ENCODE results near the gene GPR87.

DNA sequence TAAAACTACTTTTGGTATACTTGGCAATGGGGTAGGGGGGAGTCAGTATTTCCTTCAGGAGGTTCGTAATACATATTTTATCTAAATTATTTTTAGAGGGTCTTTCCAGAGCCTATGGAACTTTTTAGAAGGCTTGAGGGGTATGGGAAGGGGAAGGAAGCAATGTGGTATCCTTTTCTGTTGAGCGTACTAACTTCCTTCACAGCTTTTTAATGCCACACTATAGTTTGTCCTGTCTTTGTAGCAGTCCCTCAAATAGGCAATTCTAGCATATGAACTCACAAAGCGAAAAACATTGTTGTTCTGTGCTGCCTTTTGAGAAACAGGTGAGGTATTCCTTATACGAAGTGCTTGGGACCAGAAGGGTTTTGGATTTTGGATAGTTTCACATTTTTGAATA lies 35.0 kb upstream of the GPR87 start:
- TF ChIP-seq ZFP30 (CRISPR knock-in tag; IDR thresholded peaks at IDR 0.05): no peak
- TF ChIP-seq ZNF8 (CRISPR knock-in tag; IDR thresholded peaks at IDR 0.05): no peak
- TF ChIP-seq ARNTL (CRISPR knock-in tag; IDR thresholded peaks at IDR 0.05; ENCODE audit: borderline replicate concordance, low read depth): no peak
- TF ChIP-seq, protein P1, sequence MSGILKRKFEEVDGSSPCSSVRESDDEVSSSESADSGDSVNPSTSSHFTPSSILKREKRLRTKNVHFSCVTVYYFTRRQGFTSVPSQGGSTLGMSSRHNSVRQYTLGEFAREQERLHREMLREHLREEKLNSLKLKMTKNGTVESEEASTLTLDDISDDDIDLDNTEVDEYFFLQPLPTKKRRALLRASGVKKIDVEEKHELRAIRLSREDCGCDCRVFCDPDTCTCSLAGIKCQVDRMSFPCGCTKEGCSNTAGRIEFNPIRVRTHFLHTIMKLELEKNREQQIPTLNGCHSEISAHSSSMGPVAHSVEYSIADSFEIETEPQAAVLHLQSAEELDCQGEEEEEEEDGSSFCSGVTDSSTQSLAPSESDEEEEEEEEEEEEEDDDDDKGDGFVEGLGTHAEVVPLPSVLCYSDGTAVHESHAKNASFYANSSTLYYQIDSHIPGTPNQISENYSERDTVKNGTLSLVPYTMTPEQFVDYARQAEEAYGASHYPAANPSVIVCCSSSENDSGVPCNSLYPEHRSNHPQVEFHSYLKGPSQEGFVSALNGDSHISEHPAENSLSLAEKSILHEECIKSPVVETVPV (CRISPR knock-in tag; IDR thresholded peaks at IDR 0.05): no peak
- no peak for TF ChIP-seq ZNF565 (CRISPR knock-in tag; conservative IDR thresholded peaks at IDR 0.05; ENCODE audit: low read depth)
- TF ChIP-seq, protein P2, sequence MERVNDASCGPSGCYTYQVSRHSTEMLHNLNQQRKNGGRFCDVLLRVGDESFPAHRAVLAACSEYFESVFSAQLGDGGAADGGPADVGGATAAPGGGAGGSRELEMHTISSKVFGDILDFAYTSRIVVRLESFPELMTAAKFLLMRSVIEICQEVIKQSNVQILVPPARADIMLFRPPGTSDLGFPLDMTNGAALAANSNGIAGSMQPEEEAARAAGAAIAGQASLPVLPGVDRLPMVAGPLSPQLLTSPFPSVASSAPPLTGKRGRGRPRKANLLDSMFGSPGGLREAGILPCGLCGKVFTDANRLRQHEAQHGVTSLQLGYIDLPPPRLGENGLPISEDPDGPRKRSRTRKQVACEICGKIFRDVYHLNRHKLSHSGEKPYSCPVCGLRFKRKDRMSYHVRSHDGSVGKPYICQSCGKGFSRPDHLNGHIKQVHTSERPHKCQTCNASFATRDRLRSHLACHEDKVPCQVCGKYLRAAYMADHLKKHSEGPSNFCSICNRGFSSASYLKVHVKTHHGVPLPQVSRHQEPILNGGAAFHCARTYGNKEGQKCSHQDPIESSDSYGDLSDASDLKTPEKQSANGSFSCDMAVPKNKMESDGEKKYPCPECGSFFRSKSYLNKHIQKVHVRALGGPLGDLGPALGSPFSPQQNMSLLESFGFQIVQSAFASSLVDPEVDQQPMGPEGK (CRISPR knock-in tag; IDR thresholded peaks at IDR 0.05; ENCODE audit: borderline replicate concordance): no peak
